Midbrain (tissue), 1 donor: ENCODE results near the gene ADAMTS4.

Source experiments
- DNase-seq: peaks from one replicate; lab custom pipeline; 2025; lab: John Stamatoyannopoulos, UW

ADAMTS4 gene

DNA sequence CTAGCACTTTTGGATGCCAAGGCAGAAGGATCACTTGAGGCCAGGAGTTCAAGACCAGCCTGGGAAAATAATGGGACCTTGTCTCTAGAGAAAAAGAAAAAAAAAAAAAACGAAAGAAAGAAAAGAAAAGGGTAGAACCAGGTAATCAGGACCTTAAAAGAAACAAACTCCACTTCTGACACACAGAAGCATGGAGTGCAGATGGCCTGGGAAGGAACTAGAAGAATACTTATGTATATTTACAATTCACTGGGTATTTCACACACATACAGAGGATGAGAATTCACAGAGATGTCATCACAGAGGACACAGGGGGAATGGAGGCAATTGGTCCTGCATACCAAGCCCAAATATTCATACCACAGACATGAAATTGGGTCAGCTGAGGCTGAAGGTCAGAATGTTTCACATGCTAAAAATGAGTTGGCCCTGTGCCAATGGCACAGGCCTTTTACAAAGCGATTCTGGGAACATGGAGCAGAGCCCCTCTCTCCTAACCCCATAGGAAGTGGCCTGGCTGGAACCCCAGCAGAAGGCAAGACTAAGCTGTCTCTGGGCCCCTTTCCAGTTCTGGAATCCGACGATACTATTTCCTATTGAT, 26.0 kb downstream of the ADAMTS4 start:
- DNase-seq: no peak

DNA sequence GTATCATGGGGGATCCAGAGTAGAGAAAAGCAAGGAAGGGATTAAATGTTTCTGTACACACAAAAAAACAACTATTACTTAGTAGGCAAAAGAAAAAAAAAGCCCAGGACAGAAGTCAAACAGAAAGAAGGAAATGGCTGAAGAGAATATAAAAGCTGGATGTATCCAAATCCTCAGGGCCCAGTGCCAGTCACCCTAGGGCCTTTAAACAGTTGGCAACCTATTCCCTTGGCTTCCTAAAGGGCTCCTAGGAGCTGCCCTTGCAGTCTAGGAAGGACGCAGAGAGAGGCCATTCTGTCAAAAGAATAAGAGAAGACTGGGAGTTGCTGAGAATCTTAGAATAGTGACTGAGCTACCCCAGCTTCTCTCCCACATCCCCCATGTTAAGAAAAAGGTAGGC, 26.5 kb downstream of the ADAMTS4 start:
- DNase-seq: no peak

DNA sequence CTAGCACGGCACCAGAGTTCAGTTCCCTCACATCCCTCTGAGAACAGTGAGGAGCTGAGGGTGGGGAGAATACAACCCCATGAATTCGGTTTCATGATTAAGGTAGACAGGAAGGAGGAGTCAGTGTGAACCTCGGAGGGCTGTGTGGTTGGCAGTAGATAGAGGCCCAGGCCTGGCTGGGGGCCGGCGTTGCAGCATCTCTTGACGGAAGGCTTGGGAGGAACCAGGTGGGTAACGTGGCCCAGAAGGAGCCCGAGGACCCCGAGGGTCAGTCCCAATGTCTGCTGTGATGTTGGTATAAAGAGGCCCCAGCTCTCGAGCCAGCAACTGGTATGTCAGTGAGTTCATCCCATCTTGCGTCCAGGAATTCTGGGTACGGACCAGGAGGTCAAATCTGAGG, 27.2 kb downstream of the ADAMTS4 start:
- no peak for DNase-seq

DNA sequence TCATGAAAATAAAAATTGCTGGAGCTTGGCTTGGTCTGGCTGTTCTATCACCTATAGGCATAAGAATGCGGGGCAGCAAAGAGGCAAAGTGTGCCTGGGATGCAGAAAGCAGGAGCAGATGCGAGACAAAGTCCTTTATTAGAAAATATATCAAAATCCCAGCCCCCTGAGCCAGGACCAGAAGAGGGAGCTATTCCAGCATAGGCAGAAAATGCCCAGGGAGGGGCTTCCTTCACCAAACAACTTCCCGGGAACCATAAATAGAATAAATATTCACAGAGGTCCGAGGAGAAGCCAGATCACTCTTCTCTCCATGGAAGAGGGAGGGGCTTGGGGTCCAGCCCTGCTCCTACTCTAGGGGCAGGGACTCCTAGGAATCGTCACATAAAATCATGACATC, 27.7 kb downstream of the ADAMTS4 start:
- DNase-seq: no peak

- DNase-seq: no peak
These were observed 29.9 kb downstream of the ADAMTS4 start for GRCh38 chr1:161168906-161169305.

DNA sequence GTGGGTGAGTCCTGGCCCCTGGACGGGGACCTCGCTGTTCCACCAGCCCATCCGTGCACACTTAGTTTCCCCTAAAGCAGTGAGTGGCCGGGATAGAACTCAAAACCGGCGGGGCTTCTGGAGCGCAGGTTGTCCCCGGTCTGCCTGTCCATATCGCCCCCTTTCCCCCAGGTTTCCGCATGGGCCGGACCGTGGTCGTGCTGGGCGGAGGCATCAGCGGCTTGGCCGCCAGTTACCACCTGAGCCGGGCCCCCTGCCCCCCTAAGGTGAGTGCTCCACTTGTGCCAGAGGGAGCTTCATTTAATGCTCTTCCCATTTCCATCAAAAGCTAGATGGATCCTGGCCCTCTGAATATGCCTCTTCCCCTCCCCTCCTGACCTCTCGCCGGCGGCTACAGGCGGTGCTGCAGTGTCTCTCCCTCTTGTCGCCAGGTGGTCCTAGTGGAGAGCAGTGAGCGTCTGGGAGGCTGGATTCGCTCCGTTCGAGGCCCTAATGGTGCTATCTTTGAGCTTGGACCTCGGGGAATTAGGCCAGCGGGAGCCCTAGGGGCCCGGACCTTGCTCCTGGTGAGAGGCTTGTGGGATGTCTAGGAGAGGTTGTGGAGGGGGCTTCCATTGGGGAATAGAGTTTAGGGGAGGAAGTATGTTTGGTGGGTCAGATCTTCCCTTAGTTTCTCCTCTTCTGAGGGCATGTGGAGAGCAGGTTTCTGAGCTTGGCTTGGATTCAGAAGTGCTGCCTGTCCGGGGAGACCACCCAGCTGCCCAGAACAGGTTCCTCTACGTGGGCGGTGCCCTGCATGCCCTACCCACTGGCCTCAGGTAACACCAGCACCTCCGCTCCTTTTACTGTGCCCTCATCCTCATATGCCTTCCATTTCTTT, 31.9 kb downstream of the ADAMTS4 start:
- no peak for DNase-seq

- peak; percentile 99 for DNase-seq
These were observed 32.8 kb downstream of the ADAMTS4 start, which contains the start of gene PPOX for GRCh38 chr1:161165742-161166668. Gene PPOX, plus strand, starts transcription at chr1:161166426. Its CDS starts 422 bp downstream, at chr1:161166848.

GRCh38 chr1:161164901-161165610, 33.8 kb downstream of the ADAMTS4 start:
- no peak for DNase-seq

DNA sequence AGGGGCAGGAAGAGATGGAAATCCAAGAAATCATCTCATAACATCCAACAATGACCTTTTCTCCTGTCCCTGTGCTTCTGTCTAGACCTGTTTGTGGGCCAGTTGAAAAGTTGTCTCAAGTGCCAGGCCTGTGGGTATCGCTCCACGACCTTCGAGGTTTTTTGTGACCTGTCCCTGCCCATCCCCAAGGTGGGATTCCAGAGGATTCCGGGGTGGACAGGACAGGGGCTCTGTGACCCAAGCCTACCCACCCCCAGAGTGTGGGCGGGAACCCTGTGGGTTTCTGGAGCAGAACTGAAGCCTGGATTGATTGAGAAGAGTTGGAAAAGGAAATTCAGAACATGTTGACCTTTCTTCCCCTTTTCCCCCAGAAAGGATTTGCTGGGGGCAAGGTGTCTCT, 35.1 kb downstream of the ADAMTS4 start:
- DNase-seq: no peak

DNA sequence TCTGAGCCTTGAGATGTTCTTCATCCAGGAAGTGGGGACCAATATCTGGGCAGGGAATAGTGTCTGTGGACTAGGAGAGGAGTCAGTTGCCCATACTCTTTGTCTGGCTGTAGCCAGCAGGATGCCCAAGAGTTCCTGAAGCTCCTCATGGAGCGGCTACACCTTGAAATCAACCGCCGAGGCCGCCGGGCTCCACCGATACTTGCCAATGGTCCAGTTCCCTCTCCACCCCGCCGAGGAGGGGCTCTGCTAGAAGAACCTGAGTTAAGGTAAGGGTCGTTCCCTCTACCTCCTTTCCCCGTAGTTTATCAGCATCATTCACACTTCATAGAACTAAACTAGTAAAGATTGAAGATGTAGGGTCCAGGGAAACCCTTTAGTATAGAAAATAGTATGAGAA, 36.0 kb downstream of the ADAMTS4 start:
- no peak for DNase-seq

DNA sequence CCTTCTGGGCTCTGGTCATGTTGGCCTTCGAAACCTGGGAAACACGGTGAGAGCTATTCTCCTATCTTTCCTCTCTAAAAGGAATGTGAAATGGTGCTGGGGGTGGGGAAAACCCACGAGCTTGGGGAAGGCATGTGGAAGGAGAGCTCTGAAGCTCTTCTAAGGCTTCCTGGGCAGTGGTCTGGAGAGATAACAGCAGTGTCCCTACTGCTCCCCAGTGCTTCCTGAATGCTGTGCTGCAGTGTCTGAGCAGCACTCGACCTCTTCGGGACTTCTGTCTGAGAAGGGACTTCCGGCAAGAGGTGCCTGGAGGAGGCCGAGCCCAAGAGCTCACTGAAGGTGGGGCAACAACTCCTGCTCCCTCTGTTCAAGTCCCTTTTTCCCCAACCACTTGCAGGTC, 36.8 kb downstream of the ADAMTS4 start:
- no peak for DNase-seq

DNA sequence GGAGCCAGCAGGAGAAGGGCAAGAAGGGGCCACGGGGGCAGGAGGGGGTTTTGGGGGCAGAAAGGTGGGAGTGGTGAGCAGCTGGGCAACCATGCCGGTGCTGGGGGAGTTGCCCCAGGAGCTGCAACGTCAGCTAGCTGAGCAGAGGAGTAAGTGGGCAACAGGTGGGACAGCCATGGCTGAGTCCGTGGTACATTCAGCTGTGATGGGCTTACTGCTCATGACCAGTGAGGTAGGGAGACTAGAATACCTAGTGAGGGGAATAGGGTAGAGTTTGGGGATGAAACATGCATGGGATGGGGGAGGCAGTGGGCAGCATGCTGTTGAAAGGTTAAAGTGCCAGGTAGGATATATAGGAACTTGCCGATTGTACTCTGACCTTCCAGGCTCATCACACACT, 37.2 kb downstream of the ADAMTS4 start:
- DNase-seq: no peak

GRCh38 chr1:161160671-161161145, 38.1 kb downstream of the ADAMTS4 start:
- no peak for DNase-seq

- peak; percentile 51 for DNase-seq
These were observed 39.0 kb downstream of the ADAMTS4 start for GRCh38 chr1:161159913-161160243.

GRCh38 chr1:161159087-161159912, 39.6 kb downstream of the ADAMTS4 start, which contains the start of gene USP21:
Gene USP21, plus strand, starts transcription at chr1:161159500. Its CDS starts 1,141 bp downstream, at chr1:161160641.
- peak; percentile 97 for DNase-seq

DNA sequence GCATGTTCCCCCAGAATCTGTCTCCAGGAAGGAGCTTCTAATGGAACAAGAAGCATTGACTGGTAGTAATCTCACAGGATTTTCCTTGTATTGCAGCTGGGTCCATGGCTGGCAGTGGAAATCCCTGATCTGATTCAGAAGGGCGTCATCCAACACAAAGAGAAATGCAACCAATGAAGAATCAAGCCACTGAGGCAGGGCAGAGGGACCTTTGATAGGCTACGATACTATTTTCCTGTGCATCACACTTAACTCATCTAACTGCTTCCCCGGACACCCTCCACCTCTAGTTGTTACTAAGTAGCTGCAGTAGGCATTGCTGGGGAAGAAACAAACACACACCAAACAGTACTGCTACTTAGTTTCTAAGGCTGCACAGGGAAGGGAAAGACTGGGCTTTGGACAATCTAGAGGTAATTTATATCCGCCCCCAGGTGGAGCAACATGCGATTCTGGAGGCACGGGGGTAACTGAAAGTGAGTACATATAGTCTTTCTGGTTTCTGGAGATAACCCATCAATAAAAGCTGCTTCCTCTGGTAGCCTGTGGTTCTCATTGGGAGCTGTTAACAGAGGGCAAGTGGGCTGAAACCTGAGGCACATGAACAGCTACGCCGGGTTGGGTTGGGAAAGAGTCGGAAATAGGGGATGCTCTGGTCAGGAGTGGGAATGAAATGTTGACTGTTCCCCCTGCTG, 40.4 kb downstream of the ADAMTS4 start:
- DNase-seq: no peak

DNA sequence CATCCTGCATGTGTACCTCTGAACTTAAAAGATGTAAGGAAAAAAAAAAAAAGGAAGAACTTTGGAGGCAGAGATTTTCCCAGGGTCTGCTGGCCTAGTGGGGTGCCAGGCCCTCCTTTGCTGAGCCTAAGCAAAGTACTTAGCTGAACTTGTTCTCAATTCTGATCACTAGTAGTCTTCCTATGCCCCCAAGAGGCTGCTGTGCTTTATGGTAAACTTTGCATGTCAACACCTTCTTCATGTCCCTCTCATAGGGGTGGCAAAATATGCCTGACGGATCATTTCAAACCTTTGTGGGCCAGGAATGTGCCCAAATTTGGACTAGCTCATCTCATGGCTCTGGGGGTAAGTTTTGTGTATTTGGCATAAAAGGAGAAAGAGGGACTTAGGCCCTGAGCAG, 41.0 kb downstream of the ADAMTS4 start:
- no peak for DNase-seq

DNA sequence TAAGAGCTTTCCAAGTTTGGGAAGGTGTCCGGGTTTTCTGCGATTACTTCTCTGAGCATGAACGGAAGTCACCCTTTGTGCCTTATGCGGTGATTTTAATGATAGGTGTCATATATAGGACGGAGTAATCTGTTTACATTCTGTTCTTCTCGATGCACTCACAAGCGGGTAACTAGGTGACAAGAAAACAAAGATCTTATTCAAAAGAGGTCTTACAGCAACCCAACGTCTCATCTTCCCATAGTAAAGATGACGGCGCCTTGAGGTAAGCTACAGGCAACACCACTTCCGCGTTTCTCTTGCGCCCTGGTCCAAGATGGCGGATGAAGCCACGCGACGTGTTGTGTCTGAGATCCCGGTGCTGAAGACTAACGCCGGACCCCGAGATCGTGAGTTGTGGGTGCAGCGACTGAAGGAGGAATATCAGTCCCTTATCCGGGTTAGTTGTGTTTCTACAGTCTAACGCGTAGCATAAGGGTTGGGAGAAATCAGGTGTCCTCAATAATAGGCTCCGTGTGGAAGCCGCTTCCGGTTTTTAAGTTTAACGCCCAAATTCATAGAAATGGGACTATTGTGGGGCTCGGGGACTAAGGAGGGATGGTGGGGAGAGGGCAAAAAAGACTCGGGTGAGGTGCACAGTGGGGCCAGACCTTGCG, 45.0 kb downstream of the ADAMTS4 start, which contains the start of gene UFC1:
Gene UFC1 (plus strand): TSS at position 297 of the 656 bp plus-strand sequence. CDS start 20 bp downstream, at position 317.
- peak; percentile 88 for DNase-seq

DNA sequence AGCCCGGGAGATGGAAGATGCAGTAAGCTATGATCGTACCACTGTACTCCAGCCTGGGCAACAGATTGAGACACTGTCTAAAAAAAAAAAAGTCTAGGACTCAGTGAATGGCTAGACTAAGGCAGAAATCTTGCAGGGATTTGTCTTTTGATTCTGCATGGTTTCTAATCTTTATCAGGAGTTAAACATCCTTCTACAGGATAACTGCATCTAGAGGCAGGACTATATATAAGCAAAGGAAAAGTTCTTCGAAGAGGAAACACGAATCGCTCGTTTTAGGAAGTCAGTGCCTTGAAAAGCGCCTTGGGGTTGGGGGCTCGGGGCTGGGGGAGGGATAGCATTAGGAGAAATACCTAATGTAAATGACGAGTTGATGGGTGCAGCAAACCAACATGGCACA, 45.7 kb downstream of the ADAMTS4 start:
- DNase-seq: no peak
